Uterus (tissue), 2 donors: Measurements from ENCODE around the gene UBE3C.

ENCODE experiments used
- POLR2A ChIP-seq, 2 donors: fragments of 450-650 bp; IDR thresholded peaks; one replicate each; pipeline ENCODE4 v1.6.1; 2016; ENCODE audit warnings: antibody characterized with exemption in 2 of 2, mild to moderate bottlenecking in 1 of 2, moderate library complexity in 1 of 2
- TF ChIP-seq, protein P1 (sequence below), 4 experiments: fragments of 200-600 bp in 2 of 4; fragments of 450-650 bp in 2 of 4; sonication (generic) in 2 of 4; IDR thresholded peaks; one replicate each; pipeline ENCODE4 v1.5.1; 2016 to 2019; ENCODE audit warnings: antibody characterized with exemption in 4 of 4, mild to moderate bottlenecking in 2 of 4, moderate library complexity in 1 of 4

DNA sequence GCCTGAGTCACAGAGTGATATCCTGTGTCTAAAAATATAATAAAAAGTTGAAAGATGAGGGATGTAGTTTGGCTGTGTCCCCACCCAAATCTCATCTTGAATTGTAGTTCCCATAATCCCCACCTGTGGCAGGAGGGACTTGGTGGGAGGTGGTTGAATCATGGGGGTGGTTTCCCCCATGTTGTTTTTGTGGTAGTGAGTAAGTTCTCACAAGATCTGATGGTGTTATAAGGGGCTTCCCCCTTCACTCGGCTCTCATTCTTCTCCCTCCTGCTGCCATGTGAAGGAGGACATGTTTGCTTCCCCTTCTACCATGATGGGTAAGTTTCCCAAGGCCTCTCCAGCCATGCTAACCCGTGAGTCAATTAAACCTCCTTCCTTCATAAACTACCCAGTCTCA is 25.1 kb upstream of the UBE3C start:
- TF ChIP-seq, protein P1, sequence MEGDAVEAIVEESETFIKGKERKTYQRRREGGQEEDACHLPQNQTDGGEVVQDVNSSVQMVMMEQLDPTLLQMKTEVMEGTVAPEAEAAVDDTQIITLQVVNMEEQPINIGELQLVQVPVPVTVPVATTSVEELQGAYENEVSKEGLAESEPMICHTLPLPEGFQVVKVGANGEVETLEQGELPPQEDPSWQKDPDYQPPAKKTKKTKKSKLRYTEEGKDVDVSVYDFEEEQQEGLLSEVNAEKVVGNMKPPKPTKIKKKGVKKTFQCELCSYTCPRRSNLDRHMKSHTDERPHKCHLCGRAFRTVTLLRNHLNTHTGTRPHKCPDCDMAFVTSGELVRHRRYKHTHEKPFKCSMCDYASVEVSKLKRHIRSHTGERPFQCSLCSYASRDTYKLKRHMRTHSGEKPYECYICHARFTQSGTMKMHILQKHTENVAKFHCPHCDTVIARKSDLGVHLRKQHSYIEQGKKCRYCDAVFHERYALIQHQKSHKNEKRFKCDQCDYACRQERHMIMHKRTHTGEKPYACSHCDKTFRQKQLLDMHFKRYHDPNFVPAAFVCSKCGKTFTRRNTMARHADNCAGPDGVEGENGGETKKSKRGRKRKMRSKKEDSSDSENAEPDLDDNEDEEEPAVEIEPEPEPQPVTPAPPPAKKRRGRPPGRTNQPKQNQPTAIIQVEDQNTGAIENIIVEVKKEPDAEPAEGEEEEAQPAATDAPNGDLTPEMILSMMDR (IDR thresholded peaks at IDR 0.05), result no peak
- no peak for TF ChIP-seq POLR2A (IDR thresholded peaks at IDR 0.05)
